ENCODE measurements around the gene PRRC2A.

PRRC2A gene

DNA sequence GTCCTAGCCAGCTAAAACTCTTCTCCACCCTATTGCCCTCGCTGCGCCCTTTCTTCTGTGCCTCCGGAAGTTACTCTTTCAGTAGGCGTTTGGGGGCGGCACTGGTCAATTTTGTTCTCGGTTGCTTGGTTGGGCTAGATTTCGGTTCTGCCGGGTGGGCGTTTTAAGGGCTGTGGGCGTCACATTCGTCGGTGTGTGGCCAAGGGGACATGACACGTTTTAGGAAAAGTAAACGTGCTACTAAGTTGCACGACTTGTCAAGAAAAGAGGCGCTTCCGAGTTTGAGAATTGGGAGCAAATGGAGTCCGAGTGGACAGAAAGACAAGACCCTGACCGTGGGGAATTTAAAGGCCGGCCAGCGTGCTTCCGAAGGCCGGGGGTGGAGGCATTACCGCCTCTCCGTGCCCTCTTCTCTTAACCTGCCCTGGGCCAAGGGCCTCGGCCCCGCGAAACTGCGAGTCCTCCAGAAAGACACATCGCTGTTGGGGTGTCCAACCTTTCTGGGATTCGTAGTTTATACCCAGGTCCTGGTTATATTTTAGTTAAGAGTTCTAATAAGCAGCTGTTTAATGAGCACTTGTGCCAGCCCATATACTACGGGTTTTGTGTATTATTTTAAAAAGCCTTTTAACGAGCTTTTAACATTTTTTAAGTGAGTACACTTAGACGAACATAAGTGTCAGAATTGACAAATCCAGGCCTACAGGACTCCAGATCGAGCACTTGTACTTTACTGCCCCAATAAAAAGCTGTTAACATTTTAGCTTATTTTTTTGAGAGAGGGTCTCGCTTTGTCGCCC is 32.6 kb downstream of the PRRC2A start:
- TF ChIP-seq, protein P1, sequence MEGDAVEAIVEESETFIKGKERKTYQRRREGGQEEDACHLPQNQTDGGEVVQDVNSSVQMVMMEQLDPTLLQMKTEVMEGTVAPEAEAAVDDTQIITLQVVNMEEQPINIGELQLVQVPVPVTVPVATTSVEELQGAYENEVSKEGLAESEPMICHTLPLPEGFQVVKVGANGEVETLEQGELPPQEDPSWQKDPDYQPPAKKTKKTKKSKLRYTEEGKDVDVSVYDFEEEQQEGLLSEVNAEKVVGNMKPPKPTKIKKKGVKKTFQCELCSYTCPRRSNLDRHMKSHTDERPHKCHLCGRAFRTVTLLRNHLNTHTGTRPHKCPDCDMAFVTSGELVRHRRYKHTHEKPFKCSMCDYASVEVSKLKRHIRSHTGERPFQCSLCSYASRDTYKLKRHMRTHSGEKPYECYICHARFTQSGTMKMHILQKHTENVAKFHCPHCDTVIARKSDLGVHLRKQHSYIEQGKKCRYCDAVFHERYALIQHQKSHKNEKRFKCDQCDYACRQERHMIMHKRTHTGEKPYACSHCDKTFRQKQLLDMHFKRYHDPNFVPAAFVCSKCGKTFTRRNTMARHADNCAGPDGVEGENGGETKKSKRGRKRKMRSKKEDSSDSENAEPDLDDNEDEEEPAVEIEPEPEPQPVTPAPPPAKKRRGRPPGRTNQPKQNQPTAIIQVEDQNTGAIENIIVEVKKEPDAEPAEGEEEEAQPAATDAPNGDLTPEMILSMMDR (conservative IDR thresholded peaks at IDR 0.05; ENCODE audit: low read depth, low read length) = peak; percentile 32
- DNase-seq (ENCODE audit: low read depth) = no peak
- H3K4me3 ChIP-seq (ENCODE audit: low read depth, low read length) = peak overlapping the region; percentile 89

DNA sequence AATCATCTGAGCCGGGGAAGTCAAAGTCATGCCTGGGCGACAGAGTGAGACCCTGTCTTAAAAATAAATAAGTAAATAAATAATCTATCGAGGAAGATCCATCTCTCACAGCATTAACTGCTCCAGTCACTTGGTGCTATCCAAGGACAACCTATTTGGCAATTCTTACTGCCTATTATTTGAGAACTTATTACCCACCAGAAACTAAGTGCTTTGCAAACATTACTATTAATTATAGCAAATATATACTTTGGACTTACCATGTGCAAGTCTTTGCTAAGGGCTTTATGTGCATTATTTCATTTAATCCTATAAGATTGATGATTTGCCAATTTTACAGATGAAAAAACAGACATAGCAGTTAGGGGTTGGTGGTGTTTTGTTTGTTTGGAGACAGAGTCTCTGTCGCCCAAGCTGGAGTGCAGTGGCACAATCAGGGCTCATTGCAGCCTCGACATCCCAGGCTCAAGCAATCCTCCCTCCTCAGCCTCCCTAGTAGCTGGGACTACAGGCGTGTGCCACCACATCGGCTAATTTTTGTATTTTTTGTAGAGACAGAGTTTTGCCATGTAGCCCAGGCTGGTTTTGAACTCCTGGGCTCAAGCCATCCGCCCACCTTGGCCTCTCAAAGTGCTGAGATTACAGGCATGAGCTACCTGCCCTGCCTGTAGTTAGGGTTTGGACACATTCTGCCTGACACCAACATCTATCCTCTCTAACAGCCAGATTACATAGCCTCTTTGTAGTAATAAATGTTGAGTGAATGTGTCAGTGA is 34.2 kb downstream of the PRRC2A start:
- no peak overlapping the region for H3K4me3 ChIP-seq (ENCODE audit: low read depth, low read length)
- DNase-seq (ENCODE audit: low read depth) = no peak
- TF ChIP-seq, protein P1 (conservative IDR thresholded peaks at IDR 0.05; ENCODE audit: low read depth, low read length) = no peak

DNA sequence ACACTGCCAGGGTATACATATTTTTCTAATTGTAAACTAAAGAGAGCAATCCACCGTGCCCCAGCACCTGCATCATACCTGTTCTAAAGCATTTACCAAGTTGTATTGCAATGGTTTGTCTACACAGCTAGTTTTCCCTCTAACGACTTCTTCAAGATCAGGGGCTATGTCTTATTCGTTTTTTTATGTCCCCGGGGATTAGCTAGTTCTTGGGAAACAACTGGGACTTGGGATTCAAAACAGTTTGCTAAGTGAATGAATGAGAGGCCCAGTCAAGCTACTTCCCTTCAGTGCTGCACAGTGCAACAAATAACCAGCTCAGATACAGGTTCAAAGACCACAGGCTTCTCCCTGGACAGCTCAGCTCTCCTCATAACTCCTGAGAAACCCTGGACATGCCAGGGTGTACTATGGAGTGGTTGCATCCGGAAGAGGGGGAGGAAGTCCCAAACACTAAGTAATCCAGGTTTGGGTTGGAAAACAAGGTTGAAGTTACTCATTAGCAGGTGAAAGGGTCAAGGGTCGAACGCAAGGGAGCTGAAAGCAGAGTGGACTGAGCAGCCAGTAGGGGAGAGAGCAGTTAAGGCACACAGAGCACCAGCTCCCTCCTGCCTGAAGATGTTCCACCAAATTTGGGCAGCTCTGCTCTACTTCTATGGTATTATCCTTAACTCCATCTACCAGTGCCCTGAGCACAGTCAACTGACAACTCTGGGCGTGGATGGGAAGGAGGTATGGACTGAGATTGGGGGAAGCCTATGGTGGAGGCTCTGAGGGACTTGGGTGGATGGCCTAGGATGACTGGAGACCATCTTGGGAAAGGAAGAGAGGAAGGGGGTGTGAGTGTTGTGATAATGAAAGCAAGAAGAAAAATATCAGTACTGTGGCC is 35.1 kb downstream of the PRRC2A start, which contains the start of gene APOM:
APOM (plus strand) TSS at position 546 of the 889 bp plus-strand sequence; CDS start at position 619, 73 bp downstream.
- H3K4me3 ChIP-seq (ENCODE audit: low read depth, low read length) = no peak within 1 kb of the TSS
- TF ChIP-seq, protein P1 (conservative IDR thresholded peaks at IDR 0.05; ENCODE audit: low read depth, low read length) = no peak
- DNase-seq (ENCODE audit: low read depth) = no peak

DNA sequence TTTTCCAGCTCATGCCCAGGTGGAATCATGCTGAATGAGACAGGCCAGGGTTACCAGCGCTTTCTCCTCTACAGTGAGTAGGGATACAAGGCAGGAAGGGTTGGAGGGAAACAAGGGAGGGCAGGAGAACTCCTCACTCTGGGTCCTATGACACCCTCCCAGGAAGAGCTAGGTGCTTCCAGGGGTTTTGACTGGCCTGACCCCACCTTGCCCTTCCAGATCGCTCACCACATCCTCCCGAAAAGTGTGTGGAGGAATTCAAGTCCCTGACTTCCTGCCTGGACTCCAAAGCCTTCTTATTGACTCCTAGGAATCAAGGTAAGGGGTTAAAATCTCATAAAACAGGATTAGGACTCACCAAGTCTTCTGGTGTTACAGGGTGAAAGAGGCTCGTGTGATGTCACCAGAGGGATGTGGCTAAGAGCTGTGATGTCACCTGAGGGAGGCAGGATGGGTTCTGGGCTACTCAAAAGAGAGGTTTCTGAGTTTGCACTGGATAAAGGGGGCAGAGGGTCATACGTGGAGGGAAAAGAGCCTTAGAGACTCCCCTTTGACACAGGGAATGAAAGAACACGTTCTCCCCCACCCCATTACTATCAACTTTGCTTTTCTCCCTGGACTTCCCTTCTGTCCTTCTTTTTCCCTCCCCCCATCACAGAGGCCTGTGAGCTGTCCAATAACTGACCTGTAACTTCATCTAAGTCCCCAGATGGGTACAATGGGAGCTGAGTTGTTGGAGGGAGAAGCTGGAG is 37.1 kb downstream of the PRRC2A start:
- no peak overlapping the region for H3K4me3 ChIP-seq (ENCODE audit: low read depth, low read length)
- DNase-seq (ENCODE audit: low read depth) = no peak

DNA sequence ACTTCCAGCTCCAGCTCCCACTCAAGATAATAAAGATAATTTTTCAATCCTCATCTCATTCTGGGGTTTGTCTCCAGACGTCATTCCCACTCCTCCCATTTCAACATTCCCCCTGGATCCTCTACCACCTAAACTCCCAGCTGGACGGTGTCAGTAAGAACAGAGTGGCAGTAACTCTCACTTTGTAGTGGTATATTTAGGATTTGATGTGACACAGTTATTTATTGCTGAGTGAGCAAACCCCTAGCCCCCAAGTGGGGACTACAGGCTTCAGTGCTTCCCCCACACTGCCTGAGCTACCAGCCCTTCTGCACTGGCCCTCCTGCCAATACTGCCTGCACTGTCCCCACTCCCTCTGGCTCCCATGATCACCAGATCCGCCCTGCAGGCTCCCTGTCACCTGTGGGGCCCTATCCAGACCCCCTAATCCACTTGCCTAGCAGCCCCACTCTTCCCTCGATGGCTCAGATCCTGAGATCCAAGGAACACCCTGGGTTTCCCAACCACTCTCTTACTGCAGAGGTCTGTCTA is 37.7 kb downstream of the PRRC2A start:
- TF ChIP-seq, protein P1 (conservative IDR thresholded peaks at IDR 0.05; ENCODE audit: low read depth, low read length) = no peak
- DNase-seq (ENCODE audit: low read depth) = no peak
- H3K4me3 ChIP-seq (ENCODE audit: low read depth, low read length) = no peak overlapping the region

More for the DNA sequence above, 37.1 kb downstream of the PRRC2A start:
- TF ChIP-seq, protein P1 (conservative IDR thresholded peaks at IDR 0.05; ENCODE audit: low read depth, low read length) = no peak

All from choroid plexus epithelial cell (primary cell).